Naive thymus-derived CD4-positive, alpha-beta T cell (primary cell): Measurements from ENCODE around the gene ERICH3. TPM values are rescaled to one million over a fixed set of nuclear protein-coding genes. Genes with fewer than 3 reads are reported as not detected.

ENCODE experiments used
- ATAC-seq: fragments of 150-1000 bp; cut with Tn5 transposase; 2 replicates; pipeline ENCODE4 v1.10.0; 2021; ENCODE audit warnings: mild to moderate bottlenecking, moderate library complexity
- CTCF ChIA-PET: fragments of 350-600 bp; sonication (Branson Sonifier 250); formaldehyde crosslinking; loops from one replicate; lab custom pipeline; 2021; ENCODE audit warnings: antibody characterized with exemption; lab: Charles Lee
- POLR2A ChIA-PET: fragments of 350-600 bp; sonication (Branson Sonifier 250); formaldehyde crosslinking; loops from one replicate; lab custom pipeline; 2021; ENCODE audit warnings: antibody characterized with exemption, inconsistent platforms; lab: Charles Lee
- DNase-seq, 9 donors: peaks; one replicate each; pipeline versions ENCODE4 v3.0.0 to v3.0.0-alpha.2; 2020 to 2022; ENCODE audit warnings: mixed read lengths in 1 of 9
- H3K27ac ChIP-seq: one replicate; pipeline ENCODE4 v1.7.0; 2013; ENCODE audit warnings: mild to moderate bottlenecking, low read depth, low read length, moderate library complexity
- H3K27me3 ChIP-seq, 2 donors: one replicate each; pipeline ENCODE4 v1.7.0; 2013; ENCODE audit warnings: low read length in 2 of 2, mild to moderate bottlenecking in 2 of 2, moderate library complexity in 2 of 2; ENCODE audit not compliant: control insufficient read depth in 2 of 2, insufficient read depth in 2 of 2
- H3K36me3 ChIP-seq, 3 experiments: 1 replicate in 2 of 3; 2 replicates in 1 of 3; pipeline ENCODE4 v1.7.0; 2013; ENCODE audit warnings: low read length in 3 of 3, mild to moderate bottlenecking in 3 of 3, moderate library complexity in 1 of 3; ENCODE audit not compliant: insufficient read depth in 3 of 3, control insufficient read depth in 2 of 3
- H3K4me1 ChIP-seq, 2 donors: one replicate each; pipeline ENCODE4 v1.7.0; 2013; ENCODE audit warnings: low read length in 2 of 2, mild to moderate bottlenecking in 2 of 2, moderate library complexity in 1 of 2; ENCODE audit not compliant: control insufficient read depth in 2 of 2, insufficient read depth in 2 of 2
- H3K4me3 ChIP-seq: 2 replicates; pipeline ENCODE4 v1.7.0; 2013; ENCODE audit warnings: mild to moderate bottlenecking, low read length
- H3K9me3 ChIP-seq, 3 experiments: 1 replicate in 2 of 3; 2 replicates in 1 of 3; pipeline ENCODE4 v1.7.0; 2013; ENCODE audit warnings: low read length in 3 of 3; ENCODE audit not compliant: control insufficient read depth in 2 of 3
- H3K27ac Mint-ChIP-seq, 9 donors: one replicate each; pipeline ENCODE4 v1.8.0; 2020 to 2022; ENCODE audit warnings: mixed read lengths in 9 of 9, mild to moderate bottlenecking in 8 of 9, moderate library complexity in 5 of 9, inconsistent platforms in 2 of 9
- H3K27me3 Mint-ChIP-seq, 5 donors: one replicate each; pipeline ENCODE4 v1.8.0; 2021 to 2022; ENCODE audit warnings: mixed read lengths in 5 of 5, mild to moderate bottlenecking in 1 of 5
- H3K36me3 Mint-ChIP-seq, 5 donors: one replicate each; pipeline ENCODE4 v1.8.0; 2020 to 2022; ENCODE audit warnings: mixed read lengths in 5 of 5, mild to moderate bottlenecking in 3 of 5, inconsistent platforms in 1 of 5
- H3K4me1 Mint-ChIP-seq, 7 donors: one replicate each; pipeline ENCODE4 v1.8.0; 2020 to 2022; ENCODE audit warnings: mixed read lengths in 7 of 7, mild to moderate bottlenecking in 3 of 7, inconsistent platforms in 1 of 7
- H3K4me3 Mint-ChIP-seq, 10 donors: one replicate each; pipeline ENCODE4 v1.8.0; 2020 to 2022; ENCODE audit warnings: mild to moderate bottlenecking in 10 of 10, mixed read lengths in 10 of 10, moderate library complexity in 6 of 10, inconsistent platforms in 2 of 10
- H3K9me3 Mint-ChIP-seq, 11 donors: one replicate each; pipeline ENCODE4 v1.8.0; 2020 to 2022; ENCODE audit warnings: mixed read lengths in 11 of 11, mild to moderate bottlenecking in 4 of 11, inconsistent platforms in 1 of 11, moderate library complexity in 1 of 11
- intact Hi-C, 2 donors: fragments of 100-400 bp; cut with micrococcal nuclease; formaldehyde crosslinking; loops; one replicate each; pipeline ENCODE4 v1.15.1; 2023
- polyA plus RNA-seq, 2 donors: library from polyadenylated mRNA; unstranded; fragments of 300-500 nt; fragmentation: Illumina TruSeq; gene quantifications; one replicate each; pipeline ENCODE4 v1.2.3, GENCODE V29; 2021
- total RNA-seq, 6 experiments: library from RNA in 5 of 6; stranded (reverse) in 5 of 6; gene quantifications; 1 replicate in 5 of 6; 2 replicates in 1 of 6; pipeline ENCODE4 v1.2.3 and lab custom pipeline; 2021 to 2026

Gene ERICH3
- total and polyA plus RNA-seq, 7 experiments from 2014 or later, result not detected

DNA sequence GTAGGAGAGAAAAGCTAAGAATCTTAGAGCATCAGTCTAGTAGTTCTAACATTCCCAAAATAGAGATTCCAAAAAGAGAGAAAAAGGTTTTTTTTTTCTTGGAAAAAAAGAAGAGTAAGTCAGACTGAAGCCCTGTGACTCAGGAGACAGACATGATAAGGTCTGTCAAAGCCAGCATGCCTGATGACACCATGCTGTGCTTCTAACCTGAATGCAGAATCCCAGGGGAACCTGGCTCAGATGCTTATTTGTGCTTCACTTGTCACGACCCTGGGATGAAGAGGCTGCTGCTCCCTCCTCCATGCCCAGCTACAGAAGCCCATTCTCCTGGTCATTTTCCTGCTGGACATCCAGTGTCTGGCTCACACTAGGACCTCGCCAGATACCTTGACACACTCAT, 44.3 kb downstream of the ERICH3 start:
- H3K27me3 ChIP-seq, result no peaks in the 10 kb centered on the region
- H3K27ac ChIP-seq, result no peak overlapping the region
- no peaks in the 10 kb centered on the region for H3K36me3 Mint-ChIP-seq
- H3K27me3 Mint-ChIP-seq, result peaks cover 0 to 8% (median 4%) of the 10 kb centered on the region in 5 donors
- intact Hi-C loops, result no loop called here
- peaks cover 0 to 2% (median 0%) of the 10 kb centered on the region in 7 donors for H3K4me1 Mint-ChIP-seq
- no peak overlapping the region for H3K4me3 Mint-ChIP-seq
- H3K36me3 ChIP-seq, result no peaks in the 10 kb centered on the region
- peaks cover 0 to 4% (median 0%) of the 10 kb centered on the region in 11 donors for H3K9me3 Mint-ChIP-seq
- H3K9me3 ChIP-seq, result no peaks in the 10 kb centered on the region
- H3K4me1 ChIP-seq, result no peaks in the 10 kb centered on the region
- DNase-seq (no peak), ATAC-seq (no peak)
- ChIA-PET POLR2A (no interaction called here), CTCF (no interaction called here)
- no peak overlapping the region for H3K4me3 ChIP-seq
- H3K27ac Mint-ChIP-seq, result no peak overlapping the region

GRCh38 chr1:74623716-74624115, 49.9 kb downstream of the ERICH3 start:
- Histone ChIP-seq H3K27ac (no peak overlapping the region), H3K4me3 (no peak overlapping the region), H3K9me3 (no peaks in the 10 kb centered on the region), H3K4me1 (no peaks in the 10 kb centered on the region), H3K36me3 (no peaks in the 10 kb centered on the region), H3K27me3 (no peaks in the 10 kb centered on the region)
- H3K27ac Mint-ChIP-seq, result no peak overlapping the region
- ChIA-PET CTCF (no interaction called here), POLR2A (no interaction called here)
- ATAC-seq (no peak), DNase-seq (no peak)
- H3K27me3 Mint-ChIP-seq, result peaks cover 0 to 4% (median 4%) of the 10 kb centered on the region in 5 donors
- intact Hi-C loops, result no loop called here
- H3K4me3 Mint-ChIP-seq, result no peak overlapping the region
- no peaks in the 10 kb centered on the region for H3K36me3 Mint-ChIP-seq
- H3K4me1 Mint-ChIP-seq, result no peaks in the 10 kb centered on the region
- H3K9me3 Mint-ChIP-seq, result peaks cover 0 to 4% (median 0%) of the 10 kb centered on the region in 11 donors

- ChIA-PET CTCF (interaction anchor here (0.6 kb wide), 1 partner anchor 821 kb away, joined by 3 read pairs; no protein-coding TSS in a partner anchor), POLR2A (no interaction called here)
- Histone ChIP-seq H3K4me3 (no peak overlapping the region), H3K36me3 (no peaks in the 10 kb centered on the region), H3K27me3 (no peaks in the 10 kb centered on the region), H3K4me1 (no peaks in the 10 kb centered on the region), H3K9me3 (no peaks in the 10 kb centered on the region), H3K27ac (no peak overlapping the region)
- no peaks in the 10 kb centered on the region for H3K36me3 Mint-ChIP-seq
- H3K27me3 Mint-ChIP-seq, result peaks cover 0 to 4% (median 0%) of the 10 kb centered on the region in 5 donors
- no peak overlapping the region for H3K4me3 Mint-ChIP-seq
- no peaks in the 10 kb centered on the region for H3K9me3 Mint-ChIP-seq
- ATAC-seq (no peak), DNase-seq (no peak)
- no peak overlapping the region for H3K27ac Mint-ChIP-seq
- intact Hi-C loops, result no loop called here
- H3K4me1 Mint-ChIP-seq, result no peaks in the 10 kb centered on the region
Measured at GRCh38 chr1:74620242-74620641, 53.4 kb downstream of the ERICH3 start.

- Histone ChIP-seq H3K27ac (no peak overlapping the region), H3K27me3 (no peaks in the 10 kb centered on the region), H3K9me3 (no peaks in the 10 kb centered on the region), H3K36me3 (no peaks in the 10 kb centered on the region), H3K4me1 (no peaks in the 10 kb centered on the region), H3K4me3 (no peak overlapping the region)
- ATAC-seq, result no peak
- CTCF ChIA-PET, result no interaction called here
- POLR2A ChIA-PET, result no interaction called here
- Mint-ChIP-seq H3K4me3 (no peak overlapping the region), H3K9me3 (no peaks in the 10 kb centered on the region), H3K4me1 (no peaks in the 10 kb centered on the region), H3K27ac (no peak overlapping the region), H3K36me3 (no peaks in the 10 kb centered on the region), H3K27me3 (peaks cover 0 to 4% (median 0%) of the 10 kb centered on the region in 5 donors)
- no peak for DNase-seq
- intact Hi-C loops, result no loop called here
Measured at GRCh38 chr1:74618974-74619373, 54.6 kb downstream of the ERICH3 start.

DNA sequence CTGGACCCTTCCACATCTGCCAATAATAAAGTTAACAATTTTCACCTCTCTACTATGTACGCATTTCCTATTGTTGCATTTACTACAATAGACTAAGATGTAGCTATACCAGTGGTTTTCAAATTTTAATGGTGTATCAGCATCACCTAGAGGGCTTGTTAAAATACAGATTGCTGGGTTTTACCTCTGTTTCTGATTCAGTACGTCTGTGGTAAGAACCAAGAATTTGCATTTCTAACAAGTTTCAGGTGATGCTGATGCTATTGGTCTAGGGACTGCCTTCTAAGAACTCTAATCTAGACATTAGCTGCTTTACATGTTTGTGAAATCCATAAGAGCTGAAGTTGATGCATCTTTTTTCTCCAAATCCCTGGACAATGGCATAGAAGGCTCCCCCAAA, 59.7 kb downstream of the ERICH3 start:
- H3K27me3 Mint-ChIP-seq, result peaks cover 0 to 4% (median 0%) of the 10 kb centered on the region in 5 donors
- POLR2A ChIA-PET, result no interaction called here
- CTCF ChIA-PET, result no interaction called here
- no peaks in the 10 kb centered on the region for H3K9me3 ChIP-seq
- no peak overlapping the region for H3K27ac ChIP-seq
- intact Hi-C loops, result no loop called here
- H3K27me3 ChIP-seq, result no peaks in the 10 kb centered on the region
- H3K4me3 ChIP-seq, result no peak overlapping the region
- no peaks in the 10 kb centered on the region for H3K4me1 Mint-ChIP-seq
- no peaks in the 10 kb centered on the region for H3K9me3 Mint-ChIP-seq
- no peaks in the 10 kb centered on the region for H3K4me1 ChIP-seq
- no peaks in the 10 kb centered on the region for H3K36me3 Mint-ChIP-seq
- no peak overlapping the region for H3K4me3 Mint-ChIP-seq
- no peak overlapping the region for H3K27ac Mint-ChIP-seq
- no peak for ATAC-seq
- no peak for DNase-seq
- no peaks in the 10 kb centered on the region for H3K36me3 ChIP-seq

- H3K27ac ChIP-seq, result no peak overlapping the region
- H3K27me3 Mint-ChIP-seq, result peaks cover 0 to 14% (median 0%) of the 10 kb centered on the region in 5 donors
- no peak overlapping the region for H3K4me3 Mint-ChIP-seq
- H3K9me3 Mint-ChIP-seq, result peaks cover 0 to under 1% (median 0%) of the 10 kb centered on the region in 11 donors
- no peak overlapping the region for H3K27ac Mint-ChIP-seq
- no peaks in the 10 kb centered on the region for H3K4me1 ChIP-seq
- no peaks in the 10 kb centered on the region for H3K36me3 ChIP-seq
- H3K27me3 ChIP-seq, result no peaks in the 10 kb centered on the region
- H3K4me3 ChIP-seq, result no peak overlapping the region
- intact Hi-C loops, result no loop called here
- POLR2A ChIA-PET, result no interaction called here
- DNase-seq (no peak), ATAC-seq (no peak)
- CTCF ChIA-PET, result no interaction called here
- no peaks in the 10 kb centered on the region for H3K36me3 Mint-ChIP-seq
- H3K9me3 ChIP-seq, result no peaks in the 10 kb centered on the region
- H3K4me1 Mint-ChIP-seq, result no peaks in the 10 kb centered on the region
Measured at GRCh38 chr1:74611887-74612286, 61.7 kb downstream of the ERICH3 start.

- Mint-ChIP-seq H3K9me3 (peaks cover 0 to 5% (median 0%) of the 10 kb centered on the region in 11 donors), H3K36me3 (no peaks in the 10 kb centered on the region), H3K4me1 (no peaks in the 10 kb centered on the region), H3K27ac (no peak overlapping the region), H3K4me3 (no peak overlapping the region), H3K27me3 (peaks cover 0 to 14% (median 0%) of the 10 kb centered on the region in 5 donors)
- DNase-seq (no peak), ATAC-seq (no peak)
- H3K4me3 ChIP-seq, result no peak overlapping the region
- POLR2A ChIA-PET, result no interaction called here
- no peaks in the 10 kb centered on the region for H3K27me3 ChIP-seq
- H3K4me1 ChIP-seq, result no peaks in the 10 kb centered on the region
- intact Hi-C loops, result no loop called here
- CTCF ChIA-PET, result no interaction called here
- no peak overlapping the region for H3K27ac ChIP-seq
- H3K36me3 ChIP-seq, result no peaks in the 10 kb centered on the region
- H3K9me3 ChIP-seq, result no peaks in the 10 kb centered on the region
Measured at GRCh38 chr1:74610961-74611360, 62.6 kb downstream of the ERICH3 start.
